Upper lobe of left lung (tissue), 4 donors: ENCODE results near the gene FSD1.

Experiments
- POLR2A ChIP-seq, 4 donors: fragments of 450-650 bp; IDR thresholded peaks; one replicate each; pipeline ENCODE4 v1.5.1; 2016 to 2017; ENCODE audit warnings: antibody characterized with exemption in 4 of 4, mild to moderate bottlenecking in 2 of 4
- POLR2AphosphoS5 ChIP-seq, 2 donors: sonication (generic); formaldehyde crosslinking; IDR thresholded peaks; one replicate each; pipeline ENCODE4 v1.5.1; 2017; ENCODE audit warnings: antibody characterized with exemption in 2 of 2

GRCh38 chr19:4277191-4277696 is 27.2 kb upstream of the FSD1 start:
- TF ChIP-seq POLR2AphosphoS5 (IDR thresholded peaks at IDR 0.05) (no peak), POLR2A (IDR thresholded peaks at IDR 0.05) (no peak)
